Left lobe of liver (tissue), 2 donors: ENCODE results near the gene CUEDC1. TPM values are rescaled to one million over a fixed set of nuclear protein-coding genes. Genes with fewer than 3 reads are reported as not detected.
"Not testable (repeated sequence)": the region's sequence is repeated elsewhere in the genome, so short reads cannot be mapped to it uniquely, and the experiment has no call there.

Source experiments
- ATAC-seq: fragments of 200-7000 bp; cut with Tn5 transposase; one replicate; pipeline ENCODE4 v1.9.1; 2020; ENCODE audit warnings: mild to moderate bottlenecking, moderate library complexity
- DNase-seq: peaks from one replicate; pipeline ENCODE4 v3.0.0-alpha.2; 2020; ENCODE audit warnings: low spot score
- total RNA-seq: library from RNA; stranded (reverse); gene quantifications from one replicate; pipeline ENCODE4 v1.2.1, GENCODE V29; 2021
- donor health status: DM: no; HTN: no; CAD: no; lungs with moderate emphysema.
- donor health status: DM: no; HTN: yes; CAD: no.

The CUEDC1 gene
- total RNA-seq, 1 donor from 2014 or later = 8.1 TPM

GRCh38 chr17:57941384-57942370 lies 13.5 kb downstream of the CUEDC1 start:
- no peak for ATAC-seq
- DNase-seq = no peak

GRCh38 chr17:57940653-57941329 lies 14.4 kb downstream of the CUEDC1 start:
- no peak for ATAC-seq
- no peak for DNase-seq

- no peak for DNase-seq
- no peak for ATAC-seq
Measured at GRCh38 chr17:57940231-57940630, 15.0 kb downstream of the CUEDC1 start.

- ATAC-seq = peak; percentile 31
Measured at GRCh38 chr17:57939797-57940196, 15.4 kb downstream of the CUEDC1 start.

GRCh38 chr17:57938061-57938502 lies 17.1 kb downstream of the CUEDC1 start:
- ATAC-seq (peak; percentile 57), DNase-seq (no peak)

More at GRCh38 chr17:57939797-57940196, 15.4 kb downstream of the CUEDC1 start:
- no peak for DNase-seq

GRCh38 chr17:57937492-57937891 lies 17.7 kb downstream of the CUEDC1 start:
- ATAC-seq = no peak
- no peak for DNase-seq

GRCh38 chr17:57935833-57936807 lies 19.1 kb downstream of the CUEDC1 start:
- no peak for DNase-seq
- peak; percentile 52 for ATAC-seq

GRCh38 chr17:57931488-57932137 lies 23.6 kb downstream of the CUEDC1 start:
- DNase-seq (no peak), ATAC-seq (no peak)

- ATAC-seq = no peak
- no peak for DNase-seq
Measured at GRCh38 chr17:57930239-57930638, 25.0 kb downstream of the CUEDC1 start.

- ATAC-seq = peak; percentile 44
Measured at GRCh38 chr17:57929386-57929785, 25.8 kb downstream of the CUEDC1 start.

GRCh38 chr17:57928928-57929327 lies 26.3 kb downstream of the CUEDC1 start:
- no peak for ATAC-seq

More at GRCh38 chr17:57929386-57929785, 25.8 kb downstream of the CUEDC1 start:
- DNase-seq = no peak

GRCh38 chr17:57927048-57927723 lies 28.0 kb downstream of the CUEDC1 start:
- ATAC-seq (no peak), DNase-seq (no peak)

More at GRCh38 chr17:57928928-57929327, 26.3 kb downstream of the CUEDC1 start:
- DNase-seq = no peak

GRCh38 chr17:57926723-57927047 lies 28.5 kb downstream of the CUEDC1 start:
- DNase-seq (no peak), ATAC-seq (no peak)

- ATAC-seq (no peak), DNase-seq (no peak)
Measured at GRCh38 chr17:57925361-57925990, 29.7 kb downstream of the CUEDC1 start.

- no peak for DNase-seq
- ATAC-seq = no peak
Measured at GRCh38 chr17:57924677-57925076, 30.5 kb downstream of the CUEDC1 start.

GRCh38 chr17:57923182-57923872 lies 31.9 kb downstream of the CUEDC1 start:
- no peak for DNase-seq
- no peak for ATAC-seq

GRCh38 chr17:57922745-57923144 lies 32.5 kb downstream of the CUEDC1 start:
- DNase-seq, ATAC-seq: not testable (repeated sequence)

- DNase-seq = no peak
- peak; percentile 56 for ATAC-seq
Measured at GRCh38 chr17:57920916-57921703, 34.1 kb downstream of the CUEDC1 start.
